Measurements from ENCODE around the gene ATP10D.
A peak's percentile ranks its signal among the peaks of the same experiment; 100 is the strongest.
"Not testable (repeated sequence)": the region's sequence is repeated elsewhere in the genome, so short reads cannot be mapped to it uniquely, and the experiment has no call there.

ATP10D gene

GRCh38 chr4:47538111-47538824 lies 53.2 kb downstream of the ATP10D start:
- DNase-seq = no peak

GRCh38 chr4:47538825-47539154 lies 53.7 kb downstream of the ATP10D start:
- no peak for DNase-seq

DNA sequence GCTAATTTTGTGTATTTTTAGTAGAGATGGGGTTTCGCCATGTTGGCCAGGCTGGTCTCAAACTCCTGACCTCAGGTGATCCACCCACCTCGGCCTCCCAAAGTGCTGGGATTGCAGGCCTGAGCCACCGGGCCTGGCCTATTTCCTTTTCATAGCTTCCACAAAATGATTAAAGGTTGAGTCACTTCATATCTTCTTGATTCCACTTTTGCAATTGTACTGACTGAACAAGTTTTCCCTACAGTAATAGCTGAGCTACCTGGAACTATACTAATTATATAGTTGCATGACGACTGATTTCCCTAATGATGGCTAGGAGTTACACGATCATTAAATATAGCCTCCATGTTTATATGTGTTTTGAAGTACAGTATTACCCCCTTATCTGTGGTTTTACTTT lies 57.6 kb downstream of the ATP10D start:
- not testable (repeated sequence) for DNase-seq

GRCh38 chr4:47543331-47543730 lies 58.3 kb downstream of the ATP10D start:
- DNase-seq = no peak

- DNase-seq = not testable (repeated sequence)
Observed at GRCh38 chr4:47550357-47550756, 65.3 kb downstream of the ATP10D start.

DNA sequence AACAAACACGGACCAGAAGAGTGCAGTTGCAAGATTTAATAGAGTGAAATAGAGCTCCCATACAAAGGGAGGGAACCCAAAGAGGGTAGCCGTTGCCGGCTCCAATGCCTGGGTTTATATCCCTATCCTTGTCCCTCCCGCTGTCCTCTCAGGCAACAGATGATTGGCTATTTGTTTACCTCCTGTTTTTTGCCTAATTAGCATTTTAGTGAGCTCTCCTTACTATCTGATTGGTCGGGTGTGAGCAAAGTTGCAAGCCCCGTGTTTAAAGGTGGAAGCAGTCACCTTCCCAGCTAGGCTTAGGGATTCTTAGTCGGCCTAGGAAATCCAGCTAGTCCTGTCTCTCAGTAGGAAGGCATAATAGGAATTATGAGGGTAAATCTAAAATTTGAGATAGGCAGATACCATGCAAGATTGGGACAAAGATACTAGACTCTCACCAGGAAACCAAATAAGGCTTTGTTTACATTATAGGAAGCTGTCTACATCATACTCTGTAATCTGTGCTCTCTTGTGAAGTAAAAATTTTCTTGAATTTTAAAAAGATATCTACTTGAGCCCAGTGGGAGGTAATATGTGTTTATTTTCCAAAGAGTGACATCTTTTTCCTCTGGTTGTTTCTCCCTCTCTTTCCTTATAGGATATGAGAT lies 65.9 kb downstream of the ATP10D start:
- DNase-seq = no peak

GRCh38 chr4:47551682-47552081 lies 66.6 kb downstream of the ATP10D start:
- no peak for DNase-seq

DNA sequence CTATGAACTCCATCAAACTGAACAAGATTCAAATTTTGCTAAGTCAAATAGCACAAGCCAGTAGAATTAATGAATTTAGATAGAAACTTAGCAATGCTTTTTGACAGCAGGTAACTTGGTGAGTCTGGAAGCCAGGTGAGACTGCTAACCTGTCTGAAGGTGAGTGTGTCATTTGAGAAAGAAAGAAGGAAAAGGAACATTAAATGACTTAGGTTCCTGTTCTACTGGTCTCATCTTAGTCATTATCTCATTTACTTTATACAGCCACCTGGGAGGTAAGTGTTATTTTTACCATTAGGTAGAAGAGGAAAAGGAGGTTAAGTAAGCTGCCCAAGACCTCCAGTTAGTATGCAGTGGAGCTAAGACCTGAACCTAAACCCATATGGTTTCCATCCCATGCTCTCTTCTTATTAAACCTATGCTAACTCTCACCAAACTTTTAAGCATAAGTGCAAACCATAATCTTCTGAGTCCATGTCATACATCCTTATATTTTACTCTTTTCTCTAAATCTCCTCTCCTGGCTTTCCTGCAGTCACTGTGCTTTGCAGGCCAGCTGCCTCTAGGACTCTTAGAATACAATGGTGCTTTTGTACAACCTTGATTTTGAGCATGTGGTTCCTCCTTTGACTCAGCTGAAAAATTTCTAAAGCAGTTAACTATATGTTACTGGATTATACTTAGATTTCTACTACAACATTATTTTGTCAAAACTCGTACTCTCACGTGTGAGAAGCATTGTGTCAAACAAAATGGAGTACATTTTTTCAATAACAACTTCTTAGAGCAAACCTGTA lies 68.5 kb downstream of the ATP10D start:
- DNase-seq = no peak

GRCh38 chr4:47555920-47556319 lies 70.8 kb downstream of the ATP10D start:
- not testable (repeated sequence) for DNase-seq

DNA sequence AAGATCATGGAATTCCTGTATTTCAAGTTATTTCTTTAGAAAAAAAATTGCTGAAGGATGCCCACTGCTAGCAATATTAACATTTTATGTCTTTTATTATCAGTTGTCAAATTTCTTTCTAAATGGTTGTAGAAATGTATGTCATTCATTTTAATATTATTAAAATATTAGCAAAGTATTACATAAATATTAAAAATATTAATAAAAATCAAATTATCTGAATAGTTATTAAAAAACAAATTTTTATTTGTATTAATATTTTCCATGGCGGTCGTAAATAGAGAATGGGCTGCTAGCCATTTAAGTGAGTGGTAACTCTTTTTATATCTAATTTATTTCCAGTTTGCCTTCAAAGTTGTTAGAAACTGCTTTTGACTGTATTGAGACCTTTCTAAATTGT lies 72.2 kb downstream of the ATP10D start:
- DNase-seq = no peak

- no peak for DNase-seq
Observed at GRCh38 chr4:47560682-47561081, 75.6 kb downstream of the ATP10D start.

DNA sequence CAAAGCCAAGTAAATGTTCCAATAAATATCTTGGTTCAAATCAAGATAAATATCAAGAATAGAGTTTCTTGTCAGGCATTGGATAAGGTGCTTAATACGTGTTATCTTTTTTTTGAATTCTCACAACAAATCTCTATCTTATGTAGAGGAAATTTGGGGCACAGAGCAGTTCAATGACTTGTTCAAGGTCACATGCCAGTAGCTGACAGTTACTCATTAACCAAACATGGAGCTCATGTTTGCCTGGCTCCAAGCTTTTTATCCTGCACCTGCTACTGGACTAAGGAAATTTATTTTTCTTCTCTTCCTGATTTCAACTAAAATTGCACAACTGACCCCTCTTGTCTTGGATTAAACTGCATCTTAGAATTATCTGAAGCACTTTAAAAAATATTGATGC lies 76.3 kb downstream of the ATP10D start:
- no peak for DNase-seq

GRCh38 chr4:47562297-47562696 lies 77.2 kb downstream of the ATP10D start:
- DNase-seq = no peak

GRCh38 chr4:47566566-47566965 lies 81.5 kb downstream of the ATP10D start:
- no peak for DNase-seq

GRCh38 chr4:47566969-47567368 lies 81.9 kb downstream of the ATP10D start:
- DNase-seq = peak; percentile 62

GRCh38 chr4:47567511-47567910 lies 82.4 kb downstream of the ATP10D start:
- no peak for DNase-seq

GRCh38 chr4:47570816-47571215 lies 85.7 kb downstream of the ATP10D start:
- no peak for DNase-seq

- DNase-seq = no peak
Observed at GRCh38 chr4:47572981-47573380, 87.9 kb downstream of the ATP10D start.

DNA sequence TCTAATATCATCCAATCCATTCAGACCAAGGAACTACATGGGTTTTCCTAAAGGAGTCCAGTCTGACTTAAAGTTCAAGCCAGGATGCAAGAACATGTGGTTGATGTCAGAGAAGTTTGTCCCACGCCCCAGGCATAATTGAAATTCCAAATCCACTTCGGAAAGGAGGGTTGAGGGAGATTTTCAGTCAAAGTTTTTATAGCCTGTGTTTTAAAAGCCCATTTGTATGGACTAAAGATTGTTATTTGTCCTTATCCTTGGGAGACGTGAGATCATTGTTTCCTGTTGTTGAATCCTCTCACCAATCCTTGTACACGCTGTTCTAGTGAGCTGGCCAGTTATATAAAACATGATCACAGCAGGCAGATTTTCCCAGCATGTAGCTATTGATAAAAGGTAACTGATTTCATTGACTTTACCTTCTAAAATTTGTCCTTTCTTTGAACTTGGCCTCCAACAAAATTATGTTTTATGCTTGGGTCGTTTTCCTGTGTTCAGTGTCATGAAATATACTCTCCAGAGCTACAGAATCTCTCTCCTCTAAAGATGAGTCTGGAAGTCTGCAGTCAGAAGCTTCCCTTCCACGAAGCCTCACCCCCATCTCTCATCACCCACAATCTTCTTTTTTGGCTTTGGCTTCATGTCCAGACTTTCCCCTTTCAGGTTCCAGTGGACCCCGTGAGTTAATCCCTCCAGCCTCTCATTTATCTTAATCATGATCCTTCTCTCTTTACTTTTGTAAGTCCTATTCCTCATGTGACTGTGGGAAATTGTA lies 92.9 kb downstream of the ATP10D start:
- DNase-seq = no peak

- no peak for DNase-seq
Observed at GRCh38 chr4:47579235-47579634, 94.2 kb downstream of the ATP10D start.

GRCh38 chr4:47590325-47590724 lies 105.2 kb downstream of the ATP10D start:
- DNase-seq = no peak

DNA sequence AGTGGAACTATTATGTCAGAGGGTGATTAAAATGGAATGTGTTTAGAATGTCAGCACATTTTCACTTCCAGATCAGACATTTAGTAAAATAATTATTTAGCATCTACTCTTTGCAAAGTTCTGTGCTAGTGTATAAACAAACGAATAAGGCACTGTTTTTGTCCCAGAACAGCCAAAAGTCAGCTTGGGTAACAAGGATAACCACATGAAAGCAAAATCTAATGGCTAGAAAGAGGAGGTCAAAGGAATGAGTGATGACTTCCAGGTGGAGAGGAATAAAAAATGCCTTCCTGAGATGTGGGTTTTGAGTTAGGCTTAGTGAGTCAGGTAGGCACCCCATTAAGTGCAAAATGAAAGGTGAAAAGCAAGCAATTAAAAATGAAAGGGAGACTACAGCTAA lies 112.6 kb downstream of the ATP10D start:
- no peak for DNase-seq

GRCh38 chr4:47598320-47598719 lies 113.2 kb downstream of the ATP10D start:
- DNase-seq = peak; percentile 12

Measured in hematopoietic multipotent progenitor cell treated with erythropoietin and hydrocortisone succinate and interleukin-3 and kit ligand, for 8 days (in vitro differentiated cells).